GM11168 (cell line): Measurements from ENCODE around the gene UHRF1.
"Not testable (repeated sequence)": the region's sequence is repeated elsewhere in the genome, so short reads cannot be mapped to it uniquely, and the experiment has no call there.

Source experiments
- in situ Hi-C: fragments of 300-500 bp; cut with MboI; formaldehyde crosslinking; loops from one replicate; pipeline ENCODE4 v1.12.0; 2022; ENCODE audit warnings: low sequenced_read_pairs; ENCODE audit not compliant: unreplicated experiment

UHRF1 gene

GRCh38 chr19:4896372-4896771 is 12.9 kb upstream of the UHRF1 start:
- in situ Hi-C loops = no loop called here

GRCh38 chr19:4897146-4897545 is 12.2 kb upstream of the UHRF1 start:
- in situ Hi-C loops = no loop called here

- in situ Hi-C loops = not testable (repeated sequence)
Observed at GRCh38 chr19:4900879-4901278, 8.4 kb upstream of the UHRF1 start.

DNA sequence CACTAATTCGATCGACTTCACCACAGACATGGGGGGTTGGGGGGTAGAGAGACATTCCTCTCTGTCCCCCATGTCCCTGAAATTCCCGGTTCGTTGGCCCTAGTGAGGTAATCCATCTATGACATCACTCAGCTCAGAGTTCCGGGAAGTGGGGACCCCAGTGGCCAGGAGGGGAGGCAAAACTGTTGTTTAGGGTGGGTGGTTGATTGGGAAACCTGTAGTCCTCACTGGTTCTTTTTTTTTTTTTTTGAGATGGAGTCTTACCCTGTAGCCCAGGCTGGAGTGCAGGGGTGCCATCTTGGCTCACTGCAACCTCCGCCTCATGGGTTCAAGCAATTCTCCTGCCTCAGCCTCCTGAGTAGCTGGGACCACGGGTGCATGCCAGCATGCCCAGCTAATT is 6.5 kb upstream of the UHRF1 start, which contains the start of gene ARRDC5:
Gene ARRDC5 (minus strand): TSS at position 101 of the 400 bp plus-strand sequence. CDS start 71 bp downstream, at position 30.
- in situ Hi-C loops = no loop called here

GRCh38 chr19:4904481-4904880 is 4.8 kb upstream of the UHRF1 start:
- in situ Hi-C loops = no loop called here

- in situ Hi-C loops = no loop called here
Observed at GRCh38 chr19:4906963-4907362, 2.3 kb upstream of the UHRF1 start.

DNA sequence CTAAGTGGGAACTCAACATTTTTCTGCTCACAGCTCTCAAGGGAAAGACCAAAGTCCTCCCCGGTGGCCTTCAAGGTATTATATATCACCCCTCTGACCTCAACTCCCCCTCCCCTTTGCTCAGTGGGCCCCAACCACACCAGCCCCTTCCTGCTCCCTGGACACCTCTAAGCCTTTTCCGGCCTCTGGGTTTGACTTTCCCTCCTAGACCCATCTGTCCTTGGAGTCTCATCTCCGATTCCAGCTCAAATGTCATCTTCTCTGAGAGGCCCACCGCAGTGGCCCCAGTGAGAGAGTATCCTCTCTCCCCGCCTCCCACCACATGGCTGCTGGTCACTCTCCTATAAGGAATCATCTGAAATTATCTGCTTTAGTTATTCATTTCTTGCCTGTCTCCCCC is 941 bp upstream of the UHRF1 start:
- in situ Hi-C loops = no loop called here

- in situ Hi-C loops = no loop called here
Observed at GRCh38 chr19:4908781-4909155, 533 bp upstream of the UHRF1 start.

GRCh38 chr19:4909897-4910593 is 744 bp downstream of the UHRF1 start:
- in situ Hi-C loops = no loop called here

DNA sequence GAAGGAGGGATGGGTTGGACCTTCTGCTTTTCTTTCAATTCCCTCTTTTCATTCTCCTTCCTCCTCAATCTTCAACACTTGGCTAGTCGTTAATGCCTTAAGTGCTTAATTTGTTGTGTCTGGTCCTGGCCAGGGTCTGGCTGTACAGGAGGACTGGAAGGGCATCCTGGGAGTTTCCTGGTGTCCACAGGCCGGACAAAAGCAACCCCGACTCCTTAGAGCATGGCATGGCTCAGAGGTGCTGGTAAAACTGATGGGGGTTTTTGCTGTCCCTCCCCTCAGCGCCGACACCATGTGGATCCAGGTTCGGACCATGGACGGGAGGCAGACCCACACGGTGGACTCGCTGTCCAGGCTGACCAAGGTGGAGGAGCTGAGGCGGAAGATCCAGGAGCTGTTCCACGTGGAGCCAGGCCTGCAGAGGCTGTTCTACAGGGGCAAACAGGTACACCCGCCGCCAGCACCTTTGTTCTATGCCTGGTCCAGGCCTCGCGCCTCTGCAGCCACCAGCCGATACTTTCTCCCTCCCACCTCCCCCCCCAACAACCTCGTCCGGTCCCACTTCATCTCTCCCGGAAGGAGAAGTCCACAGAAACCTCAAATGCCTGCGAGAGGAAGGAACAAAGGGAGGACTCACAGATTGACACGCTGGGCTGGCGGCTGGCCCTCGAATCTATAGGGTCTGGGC is 1.4 kb downstream of the UHRF1 start:
- in situ Hi-C loops = no loop called here

GRCh38 chr19:4911314-4911713 is 2.0 kb downstream of the UHRF1 start:
- in situ Hi-C loops = no loop called here

GRCh38 chr19:4911786-4912672 is 2.7 kb downstream of the UHRF1 start:
- in situ Hi-C loops = no loop called here

GRCh38 chr19:4913996-4914735 is 4.9 kb downstream of the UHRF1 start:
- in situ Hi-C loops = no loop called here

GRCh38 chr19:4914736-4915501 is 5.6 kb downstream of the UHRF1 start:
- in situ Hi-C loops = no loop called here

DNA sequence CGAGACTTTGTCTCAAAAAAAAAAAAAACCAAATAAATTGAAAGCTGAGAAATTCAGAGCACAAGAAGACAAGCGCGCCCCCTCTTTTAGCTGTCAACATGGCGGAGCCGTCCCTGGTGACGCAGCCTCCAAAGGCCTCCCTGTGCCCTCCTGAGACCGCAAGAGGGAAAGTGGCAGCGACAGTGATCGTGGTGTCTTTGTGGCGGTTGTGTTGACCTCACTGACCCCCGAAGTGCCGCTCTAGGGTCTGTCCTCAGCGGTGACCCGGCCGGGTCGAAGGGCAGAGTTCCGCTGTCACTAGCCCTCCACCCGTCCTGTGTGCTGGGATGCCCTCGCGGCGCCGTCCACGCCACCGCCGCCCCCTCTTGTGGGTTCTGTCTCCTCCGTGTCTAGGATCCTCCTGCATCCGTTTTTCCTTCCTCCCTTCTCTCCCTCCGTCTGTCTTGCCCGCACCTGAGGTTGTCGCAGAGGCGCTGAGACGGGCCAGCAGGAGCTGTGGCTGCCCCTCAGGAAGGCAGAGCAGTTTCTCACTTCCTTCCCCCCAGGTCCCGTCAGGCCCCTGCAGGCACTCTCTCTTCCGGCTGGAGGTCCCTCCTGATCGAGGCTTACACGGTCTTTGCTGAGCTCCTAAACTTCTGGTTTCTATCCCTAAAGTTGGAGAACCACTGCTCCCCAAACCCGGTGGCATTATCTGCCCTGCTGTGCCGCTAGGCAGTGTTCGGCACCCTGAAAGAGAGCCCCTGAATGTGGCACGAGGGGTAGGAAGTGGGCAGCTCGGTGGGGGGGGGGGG is 7.2 kb downstream of the UHRF1 start:
- in situ Hi-C loops = no loop called here

- in situ Hi-C loops = no loop called here
Observed at GRCh38 chr19:4922530-4923275, 13.4 kb downstream of the UHRF1 start.

DNA sequence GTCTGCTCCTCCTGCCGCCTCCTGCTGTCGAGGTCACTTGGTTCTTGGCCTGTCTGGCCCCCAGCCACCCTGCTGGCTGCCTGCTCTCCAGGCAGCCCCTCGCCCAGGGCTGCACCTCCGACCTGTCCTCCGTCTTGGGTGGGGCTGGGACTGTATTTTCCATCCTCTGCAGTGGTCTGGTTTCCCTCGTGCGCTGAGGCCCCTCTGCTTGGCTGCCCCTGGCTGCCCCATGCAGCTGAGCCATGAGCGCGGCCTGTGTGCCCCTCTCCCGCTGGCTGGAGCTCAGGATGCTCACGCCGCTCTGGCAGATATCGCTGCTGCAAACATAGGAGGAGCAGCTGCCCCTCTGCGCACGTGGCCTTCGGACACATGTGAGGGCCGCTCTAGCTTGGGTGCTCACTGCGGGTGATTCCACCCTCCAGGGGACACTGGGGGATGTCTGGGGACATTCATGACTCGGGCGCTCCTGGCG is 14.0 kb downstream of the UHRF1 start:
- in situ Hi-C loops = no loop called here

DNA sequence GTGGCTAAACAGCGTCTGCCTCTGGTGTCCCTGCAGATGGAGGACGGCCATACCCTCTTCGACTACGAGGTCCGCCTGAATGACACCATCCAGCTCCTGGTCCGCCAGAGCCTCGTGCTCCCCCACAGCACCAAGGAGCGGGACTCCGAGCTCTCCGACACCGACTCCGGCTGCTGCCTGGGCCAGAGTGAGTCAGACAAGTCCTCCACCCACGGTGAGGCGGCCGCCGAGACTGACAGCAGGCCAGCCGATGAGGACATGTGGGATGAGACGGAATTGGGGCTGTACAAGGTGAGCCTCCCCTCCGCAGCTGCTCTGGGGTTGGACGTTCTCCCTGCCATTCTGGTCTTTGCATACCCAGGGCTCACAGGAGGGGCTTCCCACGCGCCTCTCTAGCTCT is 19.9 kb downstream of the UHRF1 start:
- in situ Hi-C loops = no loop called here
